Stimulated activated CD8-positive, alpha-beta memory T cell treated with anti-CD3 and anti-CD28 coated beads, Interleukin-2, amount 100 ng/mL, for 1 hour (primary cell): ENCODE measurements around the gene DPP7.
"Not testable (repeated sequence)": the region's sequence is repeated elsewhere in the genome, so short reads cannot be mapped to it uniquely, and the experiment has no call there.

Experiments used
- DNase-seq, 2 donors: peaks; one replicate each; pipeline ENCODE4 v3.0.0-alpha.2; 2020; ENCODE audit warnings: low read depth in 2 of 2

DPP7 gene

DNA sequence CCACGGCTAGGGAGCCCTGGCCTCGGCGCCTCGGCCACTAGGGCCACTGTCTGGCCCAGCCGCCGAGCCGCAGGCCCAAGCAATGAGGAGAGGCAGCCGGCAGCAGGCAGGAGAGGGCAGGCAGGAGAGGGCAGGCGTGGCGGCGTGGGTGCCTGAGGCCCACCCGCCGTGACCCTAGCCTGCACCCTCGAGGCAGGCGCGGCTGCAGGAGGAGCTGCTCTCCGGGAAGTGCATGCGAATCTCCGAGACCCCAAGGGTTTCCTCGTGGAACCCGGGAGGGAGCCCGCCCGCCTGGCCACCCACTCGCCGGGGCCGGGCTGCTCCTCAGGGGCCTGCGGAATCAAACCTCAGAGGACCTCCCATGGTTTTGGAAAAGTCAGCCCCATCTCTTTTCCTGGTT lies 33.7 kb upstream of the DPP7 start:
- DNase-seq, result no peak

DNA sequence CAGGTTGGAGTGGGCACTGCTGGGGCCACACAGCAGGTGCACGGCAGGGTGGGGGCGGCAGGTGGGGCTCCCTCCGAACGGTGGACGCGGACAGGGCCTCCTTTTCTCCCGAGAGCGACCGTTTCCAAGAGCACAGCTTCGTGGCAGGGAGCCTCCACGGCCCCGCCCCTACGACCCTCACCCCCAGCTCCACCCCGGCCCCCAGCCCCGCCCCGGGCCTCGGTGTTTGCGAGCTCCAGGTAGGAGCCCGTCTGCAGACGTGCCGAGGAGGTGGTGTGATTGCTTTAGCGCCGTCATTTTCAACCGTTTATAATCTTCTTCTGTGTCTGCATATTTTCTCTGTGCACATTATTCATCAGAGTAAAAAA lies 33.2 kb upstream of the DPP7 start:
- DNase-seq, result no peak

DNA sequence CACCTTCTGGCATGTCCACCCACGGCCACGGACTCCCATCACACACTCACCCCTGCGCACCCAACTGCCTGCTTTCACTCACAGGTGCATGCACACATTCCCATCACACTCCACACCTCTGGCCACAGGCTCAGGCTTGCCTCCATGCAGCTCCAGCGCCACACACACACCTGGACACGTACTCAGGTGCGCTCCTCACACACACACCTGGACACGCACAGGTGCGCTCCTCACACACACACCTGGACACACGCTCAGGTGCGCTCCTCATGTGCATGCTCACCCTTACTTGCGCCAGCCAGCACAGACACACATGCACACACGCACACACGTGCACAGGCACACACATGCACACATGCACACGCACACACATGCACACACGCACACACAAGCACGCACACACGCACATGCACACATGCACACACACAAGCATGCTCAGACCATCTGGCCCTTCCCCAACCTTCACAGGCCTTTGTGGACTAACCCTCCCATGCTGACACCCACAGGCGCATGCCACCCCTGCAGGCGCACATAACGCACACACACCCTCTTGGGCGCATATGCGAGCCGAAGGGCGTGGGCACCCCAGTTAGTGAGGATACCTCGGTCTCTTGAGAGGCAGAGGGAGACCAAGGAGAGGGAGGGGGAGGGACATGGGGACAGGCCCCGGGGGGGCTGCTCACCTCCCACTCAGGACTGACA lies 32.7 kb upstream of the DPP7 start:
- no peak for DNase-seq

DNA sequence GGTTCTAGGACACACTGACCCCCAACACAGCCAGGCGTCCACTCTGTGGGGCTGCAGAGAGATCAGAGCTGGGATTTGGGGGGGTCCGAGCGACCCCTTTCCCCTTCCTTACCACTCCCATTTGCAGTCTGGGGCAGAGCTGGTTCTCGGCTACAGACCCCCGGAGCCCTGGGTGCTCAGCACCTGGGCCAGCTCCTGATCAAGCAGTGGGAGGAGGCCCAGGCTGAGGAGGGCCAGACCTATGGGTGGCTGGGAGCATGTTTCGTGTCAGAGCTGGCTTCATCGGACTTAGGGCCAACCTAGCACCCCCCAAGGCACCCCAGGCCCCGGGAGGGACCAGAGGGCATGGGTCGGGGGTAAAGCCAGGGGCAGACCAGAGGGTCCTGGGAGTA lies 32.0 kb upstream of the DPP7 start:
- DNase-seq, result no peak

DNA sequence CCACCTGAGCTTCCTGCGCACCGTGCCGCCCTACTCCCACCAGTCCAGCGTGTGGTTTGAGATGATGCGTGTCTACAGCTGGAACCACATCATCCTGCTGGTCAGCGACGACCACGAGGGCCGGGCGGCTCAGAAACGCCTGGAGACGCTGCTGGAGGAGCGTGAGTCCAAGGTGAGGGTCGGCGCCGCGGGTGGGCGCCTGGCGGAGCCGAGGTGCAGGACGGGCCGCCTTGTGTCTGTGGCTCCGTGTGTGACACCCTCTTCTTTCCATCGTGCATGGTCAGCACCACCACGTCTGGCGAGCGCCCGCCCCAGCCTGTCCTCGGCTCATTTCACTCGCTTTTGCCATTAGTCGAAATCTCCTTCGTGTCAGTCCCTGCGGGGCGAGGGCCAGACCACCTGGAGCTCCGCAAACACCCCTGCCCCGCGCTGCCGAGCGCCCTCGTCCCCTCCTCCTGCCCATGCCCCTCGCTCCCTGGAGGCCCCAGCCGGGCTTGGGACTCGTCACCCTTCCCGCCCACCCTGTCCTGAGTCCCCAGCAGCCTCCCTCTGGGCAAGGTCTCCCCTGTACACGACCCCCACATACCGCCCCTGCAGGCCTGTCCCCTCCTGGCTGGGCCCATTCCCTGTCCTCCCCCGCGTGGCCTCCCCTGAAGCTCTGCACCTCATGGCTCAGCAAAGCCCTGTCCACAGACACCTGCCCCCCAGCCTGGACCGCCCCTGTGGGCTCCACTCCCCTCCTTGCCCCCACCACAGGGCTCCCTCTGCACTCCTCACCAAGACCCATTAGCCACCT lies 31.4 kb upstream of the DPP7 start:
- no peak for DNase-seq

DNA sequence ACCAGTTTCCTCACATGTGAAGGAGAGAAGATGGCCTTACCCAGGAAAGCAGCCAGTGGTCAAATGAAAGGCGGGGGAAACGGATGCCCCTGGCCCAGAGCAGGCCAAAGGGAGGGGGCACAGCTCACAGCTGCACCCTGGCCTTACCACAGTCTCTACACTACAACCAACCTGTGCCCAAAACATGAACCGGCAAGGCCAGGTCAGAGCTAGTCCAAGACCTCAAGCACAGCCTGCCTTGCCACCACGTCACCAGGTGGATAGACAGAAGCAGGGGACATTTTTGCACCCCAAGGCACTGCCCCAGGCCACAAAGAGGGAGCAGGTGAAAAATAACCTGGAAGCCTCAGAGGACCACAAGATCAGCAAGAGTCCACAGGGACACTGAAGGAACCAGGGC lies 28.9 kb upstream of the DPP7 start:
- DNase-seq, result no peak

DNA sequence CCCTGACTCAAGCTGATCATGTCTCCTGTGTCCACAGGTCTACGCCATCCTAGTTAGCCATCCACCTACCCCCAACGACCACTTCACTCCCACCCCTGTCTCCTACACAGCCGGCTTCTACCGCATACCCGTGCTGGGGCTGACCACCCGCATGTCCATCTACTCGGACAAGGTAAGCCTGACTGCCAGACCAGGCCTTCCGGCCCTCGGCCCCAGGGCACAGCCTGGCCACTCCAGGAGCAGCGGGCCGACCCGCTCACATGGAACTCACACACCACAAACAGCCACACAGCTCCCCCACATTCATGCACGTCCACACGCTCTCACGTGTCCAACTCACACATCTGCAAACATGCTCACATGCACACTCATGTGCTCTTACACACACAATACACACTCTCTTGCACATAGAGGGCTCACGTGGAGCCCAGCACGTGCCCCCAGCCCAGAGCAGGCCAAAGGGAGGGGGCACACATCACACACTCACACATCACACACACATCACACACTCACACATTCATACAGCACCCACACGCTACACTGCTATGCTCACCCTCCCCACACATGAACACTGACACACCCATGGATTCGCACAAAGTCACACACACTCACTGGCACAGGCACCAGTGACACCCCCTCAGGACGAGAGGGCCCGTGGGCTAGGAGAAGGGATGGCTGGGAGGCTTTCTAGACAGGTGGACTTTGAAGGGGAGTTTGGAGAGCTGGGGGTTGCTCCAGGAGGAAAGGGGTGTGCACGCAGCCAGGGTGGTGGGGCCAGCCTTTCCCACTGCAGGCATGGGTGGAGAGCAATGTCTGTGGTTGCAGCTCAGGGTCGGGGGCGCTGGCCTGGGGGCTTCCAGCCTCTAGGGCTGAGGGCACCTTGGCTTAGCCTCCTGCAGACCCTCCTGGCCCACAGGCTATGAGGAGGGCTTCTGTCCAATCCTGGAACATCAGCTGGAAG lies 27.7 kb upstream of the DPP7 start:
- no peak for DNase-seq

DNA sequence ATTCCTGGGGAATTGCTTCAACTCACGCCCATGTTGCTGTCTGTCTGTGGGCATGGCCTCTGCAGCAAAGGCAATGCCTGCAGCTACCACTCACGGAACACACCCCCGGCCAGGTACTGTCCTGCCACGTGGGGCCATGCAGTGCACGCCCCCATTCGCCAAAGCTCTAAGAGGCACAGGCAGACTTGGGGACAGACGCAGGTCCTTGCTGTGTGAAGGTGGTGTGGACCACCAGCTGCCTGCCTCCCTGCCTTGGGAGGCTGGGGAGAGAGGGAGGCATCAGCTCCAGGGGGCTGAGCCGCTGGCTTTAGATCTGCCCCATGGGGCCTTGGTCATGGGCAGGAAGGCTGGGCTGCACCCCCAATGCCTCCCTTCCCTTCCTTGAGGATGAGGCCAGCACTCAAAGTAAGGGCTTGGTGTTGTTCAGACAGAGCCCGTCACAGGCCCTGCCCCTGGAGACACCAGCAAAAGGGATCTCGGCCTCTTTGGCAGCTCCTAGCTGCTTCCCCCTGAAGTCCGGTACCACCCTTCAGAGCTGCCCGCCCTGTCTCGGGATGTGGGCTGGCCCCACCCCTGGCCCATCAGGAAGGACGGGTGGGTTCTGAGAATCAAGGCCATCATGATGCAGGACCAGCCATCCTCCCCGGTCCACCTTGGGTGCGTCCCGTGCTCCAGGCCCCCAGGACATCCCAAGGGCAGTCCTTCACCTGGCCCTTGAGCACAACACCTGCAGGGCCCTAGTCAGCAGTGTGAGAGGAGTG lies 26.7 kb upstream of the DPP7 start:
- no peak for DNase-seq

DNA sequence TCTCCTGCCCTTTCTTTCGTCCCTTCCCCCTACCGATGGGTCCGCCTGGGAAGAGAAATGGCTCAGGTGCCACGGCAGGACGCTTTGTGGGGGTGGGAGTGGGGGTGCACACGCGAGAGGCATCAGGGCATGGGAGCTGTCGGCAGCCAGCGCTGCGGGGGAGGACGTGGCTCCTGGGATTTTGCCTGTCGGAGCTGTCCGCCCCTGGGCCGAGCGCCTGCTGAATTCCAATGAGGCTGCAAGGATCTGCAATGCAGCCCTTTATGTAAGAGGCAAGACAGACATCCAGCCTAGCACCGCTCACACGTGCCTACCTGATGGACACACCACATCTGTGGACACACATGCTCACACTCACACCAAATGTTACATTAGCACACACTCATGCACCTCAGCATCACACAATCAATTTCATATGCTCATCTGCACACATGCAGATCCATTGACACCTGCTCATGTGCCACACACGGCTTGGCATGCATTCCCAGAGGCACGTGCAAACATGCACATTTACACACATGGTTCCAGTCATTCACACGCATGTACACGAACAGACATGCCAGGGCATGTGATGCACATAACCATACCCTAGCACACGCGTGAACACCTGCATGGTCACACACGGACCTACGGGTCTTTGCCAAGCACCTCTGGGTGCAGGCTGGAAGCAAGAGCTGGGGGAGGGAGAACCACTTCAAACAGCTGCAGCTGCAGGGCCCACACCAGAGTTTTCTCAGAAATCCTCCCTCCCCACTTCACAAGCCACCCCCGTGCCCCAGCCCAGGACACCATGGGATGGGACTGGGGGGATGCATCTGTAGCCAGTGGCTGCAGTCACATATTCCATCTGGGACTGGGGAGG lies 25.8 kb upstream of the DPP7 start:
- no peak for DNase-seq

DNA sequence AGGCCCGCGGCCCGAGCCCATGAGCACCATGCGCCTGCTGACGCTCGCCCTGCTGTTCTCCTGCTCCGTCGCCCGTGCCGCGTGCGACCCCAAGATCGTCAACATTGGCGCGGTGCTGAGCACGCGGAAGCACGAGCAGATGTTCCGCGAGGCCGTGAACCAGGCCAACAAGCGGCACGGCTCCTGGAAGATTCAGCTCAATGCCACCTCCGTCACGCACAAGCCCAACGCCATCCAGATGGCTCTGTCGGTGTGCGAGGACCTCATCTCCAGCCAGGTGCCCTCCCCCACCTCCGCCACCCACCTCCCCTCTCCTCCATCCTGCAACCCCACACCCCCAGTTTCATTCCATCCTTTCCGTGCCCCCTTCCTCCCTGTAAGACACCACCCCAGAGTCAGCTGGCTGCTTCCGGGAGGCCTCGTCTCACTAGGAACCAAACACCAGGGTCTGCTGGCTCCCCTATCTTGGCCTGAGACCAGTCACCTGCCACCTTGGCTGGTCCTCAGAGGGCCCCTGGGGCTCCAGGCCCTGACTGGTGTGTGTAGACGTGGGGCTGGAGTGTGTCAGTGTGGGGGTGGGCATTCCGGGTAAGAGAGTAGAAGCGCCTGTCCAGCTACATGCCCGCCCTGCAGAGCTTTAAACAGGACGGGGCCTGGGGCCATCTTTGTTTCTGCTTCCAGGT lies 25.1 kb upstream of the DPP7 start:
- no peak for DNase-seq

DNA sequence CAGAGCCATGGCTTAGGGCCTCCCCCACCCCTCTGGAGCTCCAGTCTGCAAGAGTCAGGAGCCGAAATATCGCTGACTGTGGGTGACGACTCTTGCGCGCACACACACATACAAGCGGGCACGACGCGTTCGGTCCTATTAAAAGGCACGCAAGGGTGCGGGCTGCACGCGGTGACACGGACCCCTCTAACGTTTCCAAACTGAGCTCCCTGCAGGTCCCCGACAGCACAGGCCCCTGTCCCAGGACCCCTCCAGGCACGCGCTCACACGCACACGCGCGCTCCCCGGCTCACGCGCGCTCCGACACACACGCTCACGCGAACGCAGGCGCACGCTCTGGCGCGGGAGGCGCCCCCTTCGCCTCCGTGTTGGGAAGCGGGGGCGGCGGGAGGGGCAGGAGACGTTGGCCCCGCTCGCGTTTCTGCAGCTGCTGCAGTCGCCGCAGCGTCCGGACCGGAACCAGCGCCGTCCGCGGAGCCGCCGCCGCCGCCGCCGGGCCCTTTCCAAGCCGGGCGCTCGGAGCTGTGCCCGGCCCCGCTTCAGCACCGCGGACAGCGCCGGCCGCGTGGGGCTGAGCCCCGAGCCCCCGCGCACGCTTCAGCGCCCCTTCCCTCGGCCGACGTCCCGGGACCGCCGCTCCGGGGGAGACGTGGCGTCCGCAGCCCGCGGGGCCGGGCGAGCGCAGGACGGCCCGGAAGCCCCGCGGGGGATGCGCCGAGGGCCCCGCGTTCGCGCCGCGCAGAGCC lies 24.4 kb upstream of the DPP7 start, which contains the start of gene GRIN1:
Gene GRIN1, plus strand, starts transcription at position 433 of the 746 bp plus-strand sequence. CDS start 333 bp downstream, outside the sequence.
- no peak for DNase-seq

DNA sequence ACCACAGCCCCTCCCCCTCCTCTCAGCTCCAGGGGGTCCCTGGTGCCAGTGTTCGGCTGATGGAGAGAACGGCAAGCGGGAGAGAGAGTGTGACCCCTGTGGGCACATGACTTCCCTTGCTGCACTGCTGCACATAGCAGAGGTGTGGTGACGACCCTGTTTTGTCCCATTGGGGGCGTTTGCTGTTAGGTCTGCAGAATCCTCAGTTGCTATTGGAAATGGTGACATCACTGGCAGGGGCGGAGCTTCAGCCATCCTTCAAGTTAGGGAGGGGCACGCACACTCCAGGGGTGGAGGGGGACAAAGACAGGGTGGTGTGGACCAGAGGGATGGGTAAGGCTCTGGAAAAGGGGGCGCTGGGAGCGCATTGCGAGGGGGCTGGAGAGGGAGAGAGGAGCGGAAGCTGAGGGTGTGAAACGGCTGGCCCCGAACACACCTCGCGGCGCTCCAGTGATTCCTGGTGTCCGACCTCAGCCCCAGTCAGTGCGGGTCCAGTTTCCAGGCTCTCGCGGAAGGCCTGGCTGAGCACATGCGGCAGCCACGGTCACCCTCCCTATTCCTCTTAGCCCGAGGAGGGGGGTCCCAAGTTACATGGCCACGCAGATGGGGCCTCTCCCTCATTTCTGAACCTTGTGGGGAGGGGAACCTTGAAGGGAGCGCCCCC lies 23.7 kb upstream of the DPP7 start:
- DNase-seq, result no peak

DNA sequence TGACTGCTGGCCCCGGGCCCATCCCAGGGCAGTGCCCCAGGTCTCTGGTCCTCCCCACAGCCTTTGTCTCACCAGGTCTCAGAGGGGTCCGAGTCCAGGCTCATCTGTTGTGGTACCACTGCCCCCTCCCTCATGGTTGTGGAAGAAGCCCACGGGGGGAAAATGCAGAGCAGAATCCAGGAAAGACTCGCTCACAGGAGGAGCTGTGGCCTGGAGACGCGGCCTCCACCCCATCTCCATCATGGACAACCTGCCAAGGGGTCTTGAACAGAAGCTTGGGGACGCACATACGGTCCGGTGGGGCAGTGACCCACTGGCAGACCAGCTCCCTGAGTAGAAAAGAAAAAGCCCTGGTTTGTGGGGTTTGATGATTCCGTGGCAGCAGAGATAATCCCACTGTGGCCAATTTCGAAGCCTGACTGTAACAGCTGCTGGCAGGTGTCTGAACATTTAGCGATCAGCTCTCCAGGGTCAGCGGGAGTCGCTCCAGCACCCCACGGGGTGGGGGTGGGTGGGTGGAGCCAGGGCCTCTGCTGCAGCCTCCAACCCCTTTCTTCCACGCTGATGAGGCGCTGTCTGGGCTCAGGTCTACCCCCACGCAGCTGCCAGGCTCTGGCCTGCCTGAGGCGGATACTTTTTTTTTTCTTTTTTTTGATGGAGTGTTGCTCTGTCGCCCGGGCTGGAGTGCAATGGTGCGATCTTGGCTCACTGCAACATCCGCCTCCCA lies 22.5 kb upstream of the DPP7 start:
- DNase-seq, result no peak

DNA sequence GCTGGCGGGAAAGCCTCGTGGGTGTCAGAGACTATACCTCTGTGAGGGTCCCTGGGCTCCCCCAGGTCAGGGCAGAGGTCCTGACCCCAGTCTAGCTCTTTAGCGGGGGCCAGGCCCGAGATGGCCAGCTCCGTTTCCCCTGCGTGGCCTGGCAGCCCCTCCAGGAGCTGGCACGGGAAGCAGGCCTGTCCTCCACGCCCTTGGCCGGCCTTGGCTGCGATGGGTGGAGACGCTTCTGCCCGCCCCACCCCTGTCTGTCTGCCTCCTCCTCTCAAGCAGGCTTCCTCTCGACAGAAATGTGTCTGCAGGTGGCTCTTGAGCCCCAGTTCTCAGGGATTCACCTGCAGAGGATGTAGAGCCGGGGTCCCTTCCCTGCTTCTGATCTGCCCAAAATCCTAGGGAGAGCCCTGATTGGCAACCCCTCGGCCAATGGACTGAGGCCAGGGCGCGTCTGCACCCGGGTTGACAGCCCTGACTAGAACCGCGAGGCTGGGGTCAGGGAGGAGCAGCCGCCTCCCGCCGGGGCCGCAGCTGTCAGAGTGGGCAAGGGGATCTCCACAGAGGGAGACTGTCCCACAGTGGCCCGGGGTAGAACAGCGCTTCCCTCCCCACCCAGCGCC lies 21.8 kb upstream of the DPP7 start:
- DNase-seq, result no peak

DNA sequence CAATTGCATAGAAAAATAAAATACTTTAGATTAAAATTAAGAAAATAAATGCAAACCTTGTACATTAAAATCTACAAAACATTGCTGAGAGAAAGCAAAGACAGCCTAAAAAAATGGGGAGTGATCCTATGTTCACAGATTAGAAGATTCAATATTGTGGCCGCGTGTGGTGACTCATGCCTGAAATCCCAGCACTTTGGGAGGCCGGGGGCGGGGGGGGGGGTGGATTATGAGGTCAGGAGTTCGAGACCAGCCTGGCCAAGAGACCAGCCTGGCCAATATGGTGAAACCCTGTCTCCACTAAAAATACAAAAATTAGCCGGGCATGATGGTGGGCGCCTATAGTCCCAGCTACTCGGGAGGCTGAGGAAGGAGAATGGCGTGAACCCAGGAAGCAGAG lies 20.6 kb upstream of the DPP7 start:
- DNase-seq, result not testable (repeated sequence)

DNA sequence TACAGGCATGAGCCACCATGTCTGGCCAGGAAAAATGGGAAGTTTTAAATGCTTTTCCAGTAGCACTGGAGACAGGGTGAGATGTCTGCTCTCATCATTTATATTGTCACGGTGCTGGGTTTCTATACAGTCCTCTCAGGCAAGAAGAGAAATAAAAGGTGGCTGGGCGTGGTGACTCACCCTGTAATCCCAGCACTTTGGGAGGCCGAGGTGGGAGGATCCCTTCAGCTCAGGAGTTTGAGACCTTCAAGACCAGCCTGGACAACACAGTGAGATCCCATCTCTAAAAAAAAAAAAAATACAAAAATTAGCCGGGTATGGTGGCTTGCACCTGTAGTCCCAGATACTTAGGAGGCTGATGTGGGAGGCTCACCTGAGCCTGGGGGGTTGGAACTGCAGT lies 19.7 kb upstream of the DPP7 start:
- DNase-seq, result no peak

DNA sequence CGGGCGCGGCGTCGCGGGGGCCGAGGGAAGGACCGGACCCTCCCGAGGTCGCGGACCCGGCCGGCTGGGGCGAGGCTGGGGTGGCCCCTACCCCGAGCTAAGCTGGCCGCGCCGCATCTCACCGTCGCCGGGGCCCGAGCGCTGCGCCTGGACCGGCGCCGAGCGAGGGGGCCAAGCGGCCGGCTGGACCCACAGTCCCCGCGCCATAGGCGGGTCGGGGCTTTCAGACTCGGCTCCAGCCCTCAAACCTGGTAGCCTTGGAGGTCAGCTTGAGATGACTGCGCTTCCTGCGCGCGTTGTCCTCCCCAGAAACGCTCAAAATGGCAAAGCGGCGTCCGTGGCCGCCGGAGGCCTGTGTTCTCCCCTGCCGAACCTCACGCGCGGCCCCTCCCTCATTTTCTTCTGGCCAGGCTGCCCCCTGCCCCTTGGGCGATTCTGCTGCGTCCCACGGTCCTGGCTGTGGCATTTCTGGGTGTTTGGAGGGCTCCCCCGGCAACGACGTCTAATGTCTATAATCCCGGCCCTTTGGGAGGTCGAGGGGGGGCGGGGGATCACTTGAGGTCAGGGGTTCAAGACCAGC lies 15.7 kb upstream of the DPP7 start:
- no peak for DNase-seq
